Peyer's patch (tissue), 4 donors: ENCODE measurements around the gene ADAP1. TPM values are rescaled to one million over a fixed set of nuclear protein-coding genes. Genes with fewer than 3 reads are reported as not detected.

Source experiments
- DNase-seq, 3 donors: peaks; one replicate each; pipeline ENCODE4 v3.0.0-alpha.2; 2017 to 2019
- H3K27ac ChIP-seq, 4 donors: fragments of 200-600 bp; sonication (generic); one replicate each; pipeline ENCODE4 v1.5.1; 2016 to 2019
- H3K27me3 ChIP-seq, 2 donors: fragments of 200-600 bp; sonication (generic); one replicate each; pipeline ENCODE4 v1.5.1; 2019
- H3K36me3 ChIP-seq, 3 donors: fragments of 200-600 bp; sonication (generic); one replicate each; pipeline ENCODE4 v1.5.1; 2016 to 2019
- H3K4me1 ChIP-seq, 4 donors: fragments of 200-600 bp; sonication (generic); one replicate each; pipeline ENCODE4 v1.5.1; 2016 to 2019
- H3K4me3 ChIP-seq, 4 donors: fragments of 200-600 bp; sonication (generic); 1 replicate in 3 of 4; 2 replicates in 1 of 4; pipeline ENCODE4 v1.5.1; 2016 to 2019; ENCODE audit warnings: mild to moderate bottlenecking in 1 of 4
- H3K9me3 ChIP-seq, 4 donors: fragments of 200-600 bp; sonication (generic); one replicate each; pipeline ENCODE4 v1.5.1; 2016 to 2019; ENCODE audit warnings: mild to moderate bottlenecking in 1 of 4
- CTCF ChIP-seq, 6 experiments: fragments of 450-650 bp in 4 of 6; fragments of 200-600 bp in 2 of 6; sonication (generic) in 1 of 6; IDR thresholded peaks; one replicate each; pipeline ENCODE4 v1.5.1; 2017 to 2019; ENCODE audit warnings: antibody characterized with exemption in 6 of 6, mild to moderate bottlenecking in 3 of 6, moderate library complexity in 1 of 6
- POLR2A ChIP-seq, 2 donors: fragments of 450-650 bp; IDR thresholded peaks; one replicate each; pipeline ENCODE4 v1.5.1; 2017; ENCODE audit warnings: antibody characterized with exemption in 2 of 2, mild to moderate bottlenecking in 2 of 2, moderate library complexity in 2 of 2
- total RNA-seq, 4 donors: library from RNA; depleted of rRNA; stranded (reverse); fragments of >200 nt; gene quantifications; one replicate each; pipeline ENCODE4 v1.1.0, GENCODE V29; 2016

The ADAP1 gene
- total RNA-seq, 4 donors from 2014 or later: 102 to 146 (median 133) TPM

GRCh38 chr7:958221-959200, 4.0 kb upstream of the ADAP1 start:
- H3K27ac ChIP-seq: no peak overlapping the region
- H3K9me3 ChIP-seq: no peaks in the 10 kb centered on the region
- peaks cover 0 to 14% (median 8%) of the 10 kb centered on the region in 4 donors for H3K4me1 ChIP-seq
- no peaks in the 10 kb centered on the region for H3K27me3 ChIP-seq
- no peaks in the 10 kb centered on the region for H3K36me3 ChIP-seq
- DNase-seq: peak in 1 of 3 donors; percentile 44
- TF ChIP-seq CTCF (IDR thresholded peaks at IDR 0.05): no peak
- H3K4me3 ChIP-seq: no peak overlapping the region

DNA sequence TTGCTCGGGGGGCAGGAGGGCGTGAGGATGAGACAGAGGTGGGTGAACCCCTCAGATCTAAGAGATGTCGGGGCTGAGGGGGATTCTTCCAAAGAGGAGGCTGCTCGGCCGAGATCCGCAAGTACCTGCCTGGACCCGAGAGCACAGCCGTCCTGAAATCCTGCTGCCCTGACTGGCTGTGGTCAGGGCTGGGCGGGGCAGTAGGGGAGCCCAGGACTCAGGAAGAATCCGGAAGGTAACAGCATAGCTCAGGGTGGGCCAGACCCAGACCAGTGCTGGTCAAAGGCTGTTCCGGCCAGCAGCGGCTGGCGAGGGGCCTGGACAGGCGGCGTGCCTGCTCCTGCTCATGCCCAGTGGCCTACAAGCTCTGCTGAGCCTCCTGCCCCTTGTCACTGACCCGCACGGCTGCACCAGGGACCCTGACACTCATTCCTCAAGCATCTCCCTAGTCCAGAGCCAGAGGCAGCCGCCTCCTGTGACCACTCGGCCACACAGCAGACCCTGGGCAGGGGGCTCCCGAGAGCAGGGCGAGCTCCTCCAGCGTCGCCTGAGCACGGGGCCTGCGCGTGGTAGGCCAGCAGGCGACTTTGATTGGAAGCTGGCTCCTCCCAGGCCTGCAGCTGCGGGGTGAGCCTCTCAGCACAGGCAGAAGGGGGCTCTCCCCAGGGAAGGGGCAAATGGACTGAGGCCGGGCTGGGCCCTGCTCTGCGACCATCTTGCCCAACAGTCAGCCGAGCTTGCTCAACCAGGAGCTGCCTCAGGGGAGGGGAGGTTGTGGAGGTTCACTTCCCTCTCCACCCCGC, 3.1 kb upstream of the ADAP1 start:
- TF ChIP-seq CTCF (IDR thresholded peaks at IDR 0.05) (no peak), POLR2A (IDR thresholded peaks at IDR 0.05) (no peak)
- H3K27me3 ChIP-seq: no peaks in the 10 kb centered on the region
- peak in 2 of 3 donors; percentile 45 to 52 for DNase-seq
- no peaks in the 10 kb centered on the region for H3K9me3 ChIP-seq
- no peaks in the 10 kb centered on the region for H3K36me3 ChIP-seq
- H3K27ac ChIP-seq: no peak overlapping the region
- H3K4me3 ChIP-seq: no peak overlapping the region
- H3K4me1 ChIP-seq: peaks cover 0 to 16% (median 4%) of the 10 kb centered on the region in 4 donors

DNA sequence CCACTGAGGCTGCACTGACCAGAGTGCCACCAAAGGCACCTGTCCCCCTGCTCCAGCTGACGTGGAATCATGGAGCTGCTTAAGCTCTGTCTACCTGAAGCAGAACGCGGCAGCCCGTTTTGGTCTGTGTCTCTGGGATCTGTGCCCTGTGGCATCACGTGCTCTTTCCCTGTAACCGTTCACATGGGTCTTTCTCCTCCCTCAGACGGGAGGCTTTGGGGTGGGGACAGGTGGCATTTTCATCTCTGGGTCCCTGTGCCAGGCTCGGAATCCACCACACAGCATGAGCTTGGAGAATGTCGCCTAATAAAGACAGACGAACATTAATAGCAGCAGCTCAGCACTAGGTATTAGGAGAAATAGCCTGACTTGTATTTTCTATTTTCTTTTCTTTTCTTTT, 1.6 kb upstream of the ADAP1 start:
- H3K4me1 ChIP-seq: peaks cover 0 to 25% (median 4%) of the 10 kb centered on the region in 4 donors
- H3K4me3 ChIP-seq: no peak overlapping the region
- H3K9me3 ChIP-seq: no peaks in the 10 kb centered on the region
- H3K27ac ChIP-seq: no peak overlapping the region
- TF ChIP-seq POLR2A (IDR thresholded peaks at IDR 0.05) (no peak), CTCF (IDR thresholded peaks at IDR 0.05) (no peak)
- DNase-seq: peak in 1 of 3 donors; percentile 29
- no peaks in the 10 kb centered on the region for H3K36me3 ChIP-seq
- H3K27me3 ChIP-seq: no peaks in the 10 kb centered on the region

- Histone ChIP-seq H3K27ac (peak overlapping the region; percentile 38 to 98 (median 80)), H3K36me3 (peaks cover 0 to 9% (median 0%) of the 10 kb centered on the region in 3 donors), H3K27me3 (no peaks in the 10 kb centered on the region), H3K4me3 (peak overlapping the region; percentile 54 to 89 (median 58)), H3K4me1 (peaks cover 0 to 42% (median 4%) of the 10 kb centered on the region in 4 donors), H3K9me3 (no peaks in the 10 kb centered on the region)
- TF ChIP-seq CTCF (IDR thresholded peaks at IDR 0.05): peak in 2 of 6 experiments; percentile 5 to 12
- TF ChIP-seq POLR2A (IDR thresholded peaks at IDR 0.05): peak; percentile 92 to 96
- peak in 2 of 3 donors; percentile 87 to 90 for DNase-seq
These were observed 743 bp downstream of the ADAP1 start for GRCh38 chr7:953547-954327.
